Skeletal muscle tissue (tissue), 4 donors: ENCODE measurements around the gene RNF103. TPM values are rescaled to one million over a fixed set of nuclear protein-coding genes. Genes with fewer than 3 reads are reported as not detected.
"Not testable (repeated sequence)": the region's sequence is repeated elsewhere in the genome, so short reads cannot be mapped to it uniquely, and the experiment has no call there.

Experiments used
- H3K27ac ChIP-seq: one replicate; pipeline ENCODE4 v1.7.0; 2013; ENCODE audit warnings: mild to moderate bottlenecking, low read depth, low read length, inconsistent platforms
- H3K27me3 ChIP-seq, 3 donors: one replicate each; pipeline ENCODE4 v1.7.0; 2013; ENCODE audit warnings: low read length in 3 of 3; ENCODE audit not compliant: control insufficient read depth in 3 of 3, insufficient read depth in 3 of 3
- H3K36me3 ChIP-seq, 3 donors: one replicate each; pipeline ENCODE4 v1.7.0; 2013; ENCODE audit warnings: low read length in 3 of 3; ENCODE audit not compliant: control insufficient read depth in 3 of 3, insufficient read depth in 3 of 3
- H3K4me1 ChIP-seq, 3 donors: one replicate each; pipeline ENCODE4 v1.7.0; 2013; ENCODE audit warnings: low read length in 3 of 3, mild to moderate bottlenecking in 3 of 3; ENCODE audit not compliant: control insufficient read depth in 3 of 3, insufficient read depth in 3 of 3
- H3K4me3 ChIP-seq, 3 donors: one replicate each; pipeline ENCODE4 v1.7.0; 2013; ENCODE audit warnings: low read length in 3 of 3
- H3K9ac ChIP-seq, 3 donors: one replicate each; pipeline ENCODE4 v1.7.0; 2013; ENCODE audit warnings: low read length in 3 of 3, mild to moderate bottlenecking in 3 of 3, moderate library complexity in 2 of 3, low read depth in 1 of 3
- H3K9me3 ChIP-seq, 3 donors: one replicate each; pipeline ENCODE4 v1.7.0; 2013; ENCODE audit warnings: low read length in 3 of 3; ENCODE audit not compliant: control insufficient read depth in 3 of 3
- total RNA-seq: library from RNA; depleted of rRNA; stranded (reverse); fragments of >200 nt; gene quantifications from one replicate; pipeline ENCODE4 v1.2.3, GENCODE V29; 2014
- donor health status: Osteomylitis.

The RNF103 gene
- total RNA-seq: 33.4 TPM

DNA sequence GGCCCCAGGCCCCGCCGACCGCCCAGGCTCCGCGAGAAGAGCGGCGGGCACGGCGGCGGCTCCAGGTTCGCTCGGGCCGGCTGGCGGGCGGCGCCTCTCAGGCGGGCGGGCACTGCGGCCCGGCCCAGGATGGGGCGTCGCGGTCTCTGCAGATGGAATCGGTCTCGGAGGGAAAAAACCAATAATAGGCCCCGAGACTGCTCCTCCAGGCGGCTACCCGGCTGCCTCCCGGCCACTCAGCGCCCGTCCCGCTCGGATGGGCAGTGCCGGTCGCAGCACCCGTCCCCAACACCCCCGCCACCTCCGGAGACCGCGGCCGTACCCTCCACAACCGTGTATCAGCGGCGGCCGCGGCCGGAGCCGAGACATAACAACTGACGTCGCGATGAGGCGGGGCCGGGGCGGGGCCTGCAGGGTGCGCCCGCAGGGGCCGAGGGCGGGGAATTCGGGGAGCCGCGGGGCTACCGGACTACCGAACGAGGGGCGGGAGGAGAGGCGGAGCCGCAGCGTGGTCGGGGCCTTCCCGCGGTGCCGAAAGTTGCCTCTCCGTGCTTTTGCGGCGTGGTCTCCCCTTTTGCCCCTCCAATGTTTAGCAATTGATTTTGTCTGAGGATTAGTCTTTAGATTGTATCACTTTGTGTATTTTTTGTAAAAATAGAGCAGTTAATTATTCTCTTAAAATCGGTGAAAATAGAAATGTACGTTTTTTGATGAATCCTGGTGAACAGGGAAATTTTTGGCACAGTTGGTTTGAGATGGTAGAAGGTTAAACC lies at the start of gene RNF103:
TSS of gene RNF103 (minus strand) at position 372 of the 773 bp plus-strand sequence. CDS start 979 bp downstream, outside the sequence.
- no peaks in the 10 kb centered on the region for H3K9me3 ChIP-seq
- H3K4me3 ChIP-seq: peak within 1 kb of the TSS; percentile 76 to 96 (median 93)
- H3K4me1 ChIP-seq: peaks cover 5 to 12% (median 9%) of the 10 kb centered on the region in 3 donors
- H3K9ac ChIP-seq: peak within 1 kb of the TSS; percentile 87 to 94 (median 94)
- H3K27ac ChIP-seq: peak within 1 kb of the TSS; percentile 98
- no peaks in the 10 kb centered on the region for H3K27me3 ChIP-seq
- H3K36me3 ChIP-seq: peaks cover 0 to 5% (median 4%) of the 10 kb centered on the region in 3 donors

DNA sequence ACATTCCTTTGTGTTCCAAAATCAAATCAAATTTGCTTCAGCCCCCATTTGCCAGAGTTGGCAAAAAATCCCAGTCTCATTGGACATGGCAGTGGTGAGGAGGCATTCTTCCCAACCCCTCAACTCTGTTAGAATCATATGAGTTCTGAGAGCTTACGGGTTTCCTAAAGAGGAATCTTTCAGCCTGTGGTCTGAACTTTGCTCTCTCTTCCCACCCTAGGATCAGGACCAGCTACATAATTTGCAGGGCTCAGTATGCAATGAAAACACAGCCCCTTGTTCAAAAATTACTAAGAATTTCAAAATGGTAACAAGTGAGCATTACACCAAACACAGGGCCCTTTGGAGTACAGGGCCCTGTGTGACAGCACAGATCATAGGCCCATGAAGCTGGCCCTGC lies 49.3 kb upstream of the RNF103 start:
- Histone ChIP-seq H3K9me3 (no peaks in the 10 kb centered on the region), H3K4me3 (no peak overlapping the region), H3K27me3 (no peaks in the 10 kb centered on the region), H3K9ac (no peak overlapping the region), H3K27ac (no peak overlapping the region), H3K36me3 (no peaks in the 10 kb centered on the region), H3K4me1 (peaks cover 0 to 15% (median 0%) of the 10 kb centered on the region in 3 donors)

GRCh38 chr2:86672027-86672545 lies 48.4 kb upstream of the RNF103 start:
- Histone ChIP-seq H3K4me1 (peaks cover 0 to 15% (median 0%) of the 10 kb centered on the region in 3 donors), H3K36me3 (no peaks in the 10 kb centered on the region), H3K27ac (no peak overlapping the region)

DNA sequence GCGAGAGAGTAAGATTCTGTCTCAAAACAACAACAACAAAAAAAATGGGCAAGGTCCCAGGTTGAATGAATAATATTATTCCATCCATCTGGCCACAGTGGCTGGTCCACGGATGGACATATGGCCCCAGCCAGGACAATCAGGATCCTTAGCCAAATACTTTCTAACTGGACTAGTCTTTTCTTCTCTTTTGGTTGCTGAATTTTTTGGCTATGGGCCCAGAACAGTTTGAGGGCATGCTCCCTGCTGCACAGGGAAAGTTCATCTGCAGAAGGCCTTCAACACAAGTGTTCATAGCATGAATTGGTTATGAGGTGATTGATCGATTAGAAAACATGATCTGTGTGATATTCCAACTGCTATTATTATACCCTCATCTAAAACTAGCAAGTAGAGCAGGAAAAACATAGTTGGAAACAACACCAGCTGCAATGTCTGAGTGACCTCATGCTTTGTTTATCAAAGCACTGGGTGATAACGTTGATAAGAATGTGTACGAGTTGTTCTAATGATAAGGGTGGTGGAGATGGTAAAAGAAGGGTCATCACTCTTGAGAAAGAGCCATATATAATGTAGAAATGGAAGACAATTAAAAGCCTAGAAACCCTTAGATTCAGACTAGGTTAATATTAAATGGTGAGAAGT lies 47.8 kb upstream of the RNF103 start:
- Histone ChIP-seq H3K9me3 (no peaks in the 10 kb centered on the region), H3K27ac (no peak overlapping the region), H3K4me3 (peak overlapping the region in 1 of 3 donors; percentile 29)

More at GRCh38 chr2:86672027-86672545, 48.4 kb upstream of the RNF103 start:
- Histone ChIP-seq H3K4me3 (no peak overlapping the region), H3K9me3 (no peaks in the 10 kb centered on the region), H3K9ac (no peak overlapping the region), H3K27me3 (no peaks in the 10 kb centered on the region)

DNA sequence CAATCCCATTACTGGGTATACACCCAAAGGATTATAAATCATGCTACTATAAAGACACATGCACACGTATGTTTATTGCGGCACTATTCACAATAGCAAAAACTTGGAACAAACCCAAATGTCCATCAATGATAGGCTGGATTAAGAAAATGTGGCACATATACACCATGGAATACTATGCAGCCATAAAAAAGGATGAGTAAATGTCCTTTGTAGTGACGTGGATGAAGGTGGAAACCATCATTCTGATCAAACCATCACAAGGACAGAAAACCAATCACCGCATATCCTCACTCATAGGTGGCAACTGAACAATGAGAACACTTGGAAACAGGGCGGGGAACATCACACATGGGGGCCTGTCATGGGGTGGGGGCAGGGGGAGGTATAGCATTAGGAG lies 45.7 kb upstream of the RNF103 start:
- not testable (repeated sequence) for H3K4me3 ChIP-seq, H3K27me3 ChIP-seq, H3K27ac ChIP-seq, H3K36me3 ChIP-seq, H3K9me3 ChIP-seq, H3K9ac ChIP-seq
- H3K4me1 ChIP-seq: peaks cover 0 to 11% (median 0%) of the 10 kb centered on the region in 3 donors

More for the DNA sequence above, 47.8 kb upstream of the RNF103 start:
- H3K9ac ChIP-seq: no peak overlapping the region
- peaks cover 0 to 15% (median 0%) of the 10 kb centered on the region in 3 donors for H3K4me1 ChIP-seq
- H3K27me3 ChIP-seq: no peaks in the 10 kb centered on the region
- H3K36me3 ChIP-seq: no peaks in the 10 kb centered on the region

- no peak overlapping the region for H3K4me3 ChIP-seq
- H3K27ac ChIP-seq: no peak overlapping the region
- H3K9me3 ChIP-seq: no peaks in the 10 kb centered on the region
- H3K9ac ChIP-seq: no peak overlapping the region
- no peaks in the 10 kb centered on the region for H3K36me3 ChIP-seq
- H3K4me1 ChIP-seq: no peaks in the 10 kb centered on the region
- no peaks in the 10 kb centered on the region for H3K27me3 ChIP-seq
These were observed 37.7 kb upstream of the RNF103 start for GRCh38 chr2:86661333-86661732.

DNA sequence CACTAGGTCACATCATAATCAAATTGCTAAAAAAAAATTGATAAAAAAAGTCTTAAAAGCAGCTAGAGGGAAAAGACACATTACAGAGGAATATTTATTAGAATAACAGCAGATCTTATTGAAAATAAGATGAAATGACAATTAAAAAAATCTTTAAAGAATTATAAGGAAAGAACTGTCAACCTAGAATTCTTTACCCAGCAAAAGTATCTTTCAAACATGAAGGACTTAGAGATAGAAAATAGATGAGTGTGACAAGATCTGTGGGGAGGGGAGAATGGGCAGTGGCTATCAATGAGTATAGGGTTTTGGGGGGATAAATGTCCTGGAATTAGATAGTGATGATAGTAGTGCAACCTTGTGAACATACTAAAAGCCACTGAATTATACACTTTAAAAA lies 26.5 kb upstream of the RNF103 start:
- no peak overlapping the region for H3K4me3 ChIP-seq
- H3K9ac ChIP-seq: no peak overlapping the region
- no peak overlapping the region for H3K27ac ChIP-seq
- no peaks in the 10 kb centered on the region for H3K4me1 ChIP-seq
- no peaks in the 10 kb centered on the region for H3K9me3 ChIP-seq
- H3K27me3 ChIP-seq: no peaks in the 10 kb centered on the region
- H3K36me3 ChIP-seq: no peaks in the 10 kb centered on the region

GRCh38 chr2:86649119-86649947 lies 25.7 kb upstream of the RNF103 start:
- Histone ChIP-seq H3K4me3 (no peak overlapping the region), H3K27me3 (no peaks in the 10 kb centered on the region)

DNA sequence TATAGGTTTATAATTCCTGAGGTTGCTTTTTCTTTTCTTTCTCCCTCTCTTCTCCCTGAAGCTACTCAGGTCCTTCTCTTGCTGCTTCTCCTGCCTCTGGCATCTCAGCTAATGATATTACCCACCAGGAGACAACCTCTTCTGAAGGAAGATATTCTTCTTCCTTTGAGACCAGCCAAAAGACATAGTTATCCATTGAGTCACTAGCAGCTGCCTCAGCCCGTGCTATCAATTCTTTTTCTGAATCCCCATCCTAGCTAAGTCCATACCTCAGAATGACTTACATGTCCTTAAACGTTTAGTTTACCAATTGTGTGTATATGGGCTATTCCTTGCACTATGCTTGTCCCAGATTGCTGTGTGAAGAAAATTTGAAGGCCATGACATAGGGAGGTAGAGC lies 25.0 kb upstream of the RNF103 start:
- Histone ChIP-seq H3K27ac (no peak overlapping the region), H3K36me3 (no peaks in the 10 kb centered on the region), H3K27me3 (no peaks in the 10 kb centered on the region), H3K9me3 (no peaks in the 10 kb centered on the region), H3K4me3 (no peak overlapping the region), H3K9ac (no peak overlapping the region), H3K4me1 (no peaks in the 10 kb centered on the region)

More at GRCh38 chr2:86649119-86649947, 25.7 kb upstream of the RNF103 start:
- Histone ChIP-seq H3K4me1 (no peaks in the 10 kb centered on the region), H3K9ac (no peak overlapping the region), H3K36me3 (no peaks in the 10 kb centered on the region), H3K9me3 (no peaks in the 10 kb centered on the region), H3K27ac (no peak overlapping the region)
